ENCODE data around the gene NPAT.

GRCh38 chr11:108170184-108170583, 52.3 kb downstream of the NPAT start:
- TF ChIP-seq, protein P1, sequence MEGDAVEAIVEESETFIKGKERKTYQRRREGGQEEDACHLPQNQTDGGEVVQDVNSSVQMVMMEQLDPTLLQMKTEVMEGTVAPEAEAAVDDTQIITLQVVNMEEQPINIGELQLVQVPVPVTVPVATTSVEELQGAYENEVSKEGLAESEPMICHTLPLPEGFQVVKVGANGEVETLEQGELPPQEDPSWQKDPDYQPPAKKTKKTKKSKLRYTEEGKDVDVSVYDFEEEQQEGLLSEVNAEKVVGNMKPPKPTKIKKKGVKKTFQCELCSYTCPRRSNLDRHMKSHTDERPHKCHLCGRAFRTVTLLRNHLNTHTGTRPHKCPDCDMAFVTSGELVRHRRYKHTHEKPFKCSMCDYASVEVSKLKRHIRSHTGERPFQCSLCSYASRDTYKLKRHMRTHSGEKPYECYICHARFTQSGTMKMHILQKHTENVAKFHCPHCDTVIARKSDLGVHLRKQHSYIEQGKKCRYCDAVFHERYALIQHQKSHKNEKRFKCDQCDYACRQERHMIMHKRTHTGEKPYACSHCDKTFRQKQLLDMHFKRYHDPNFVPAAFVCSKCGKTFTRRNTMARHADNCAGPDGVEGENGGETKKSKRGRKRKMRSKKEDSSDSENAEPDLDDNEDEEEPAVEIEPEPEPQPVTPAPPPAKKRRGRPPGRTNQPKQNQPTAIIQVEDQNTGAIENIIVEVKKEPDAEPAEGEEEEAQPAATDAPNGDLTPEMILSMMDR (IDR thresholded peaks at IDR 0.05) = no peak
- no peak for TF ChIP-seq POLR2A (IDR thresholded peaks at IDR 0.05)

All from heart left ventricle (tissue), 13 donors.